ENCODE measurements around the gene KIF13A.

DNA sequence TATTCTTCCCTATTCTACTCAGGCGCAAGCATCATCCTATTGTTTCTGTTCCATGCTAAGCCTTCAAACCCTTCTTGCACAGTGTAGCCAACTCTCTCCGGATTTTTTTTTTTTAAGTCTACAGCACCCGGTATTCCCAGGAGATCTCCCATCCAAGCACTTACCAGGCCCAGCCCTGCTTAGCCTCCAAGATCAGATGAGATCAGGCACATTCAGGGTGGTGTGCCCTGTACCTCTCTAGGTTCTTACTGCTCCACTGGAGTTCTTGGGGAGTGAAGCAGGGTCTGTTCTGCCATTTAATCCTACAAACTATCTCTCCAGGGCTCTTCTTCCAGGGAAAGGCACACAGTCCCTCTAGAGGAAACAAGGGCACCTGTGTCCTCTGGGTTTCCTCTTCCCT is 265.8 kb downstream of the KIF13A start:
- TF ChIP-seq POLR2AphosphoS5 (IDR thresholded peaks at IDR 0.05): no peak
- TF ChIP-seq, protein P1, sequence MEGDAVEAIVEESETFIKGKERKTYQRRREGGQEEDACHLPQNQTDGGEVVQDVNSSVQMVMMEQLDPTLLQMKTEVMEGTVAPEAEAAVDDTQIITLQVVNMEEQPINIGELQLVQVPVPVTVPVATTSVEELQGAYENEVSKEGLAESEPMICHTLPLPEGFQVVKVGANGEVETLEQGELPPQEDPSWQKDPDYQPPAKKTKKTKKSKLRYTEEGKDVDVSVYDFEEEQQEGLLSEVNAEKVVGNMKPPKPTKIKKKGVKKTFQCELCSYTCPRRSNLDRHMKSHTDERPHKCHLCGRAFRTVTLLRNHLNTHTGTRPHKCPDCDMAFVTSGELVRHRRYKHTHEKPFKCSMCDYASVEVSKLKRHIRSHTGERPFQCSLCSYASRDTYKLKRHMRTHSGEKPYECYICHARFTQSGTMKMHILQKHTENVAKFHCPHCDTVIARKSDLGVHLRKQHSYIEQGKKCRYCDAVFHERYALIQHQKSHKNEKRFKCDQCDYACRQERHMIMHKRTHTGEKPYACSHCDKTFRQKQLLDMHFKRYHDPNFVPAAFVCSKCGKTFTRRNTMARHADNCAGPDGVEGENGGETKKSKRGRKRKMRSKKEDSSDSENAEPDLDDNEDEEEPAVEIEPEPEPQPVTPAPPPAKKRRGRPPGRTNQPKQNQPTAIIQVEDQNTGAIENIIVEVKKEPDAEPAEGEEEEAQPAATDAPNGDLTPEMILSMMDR (IDR thresholded peaks at IDR 0.05): no peak
